H9 (cell line): ENCODE measurements around the gene HDGFL1. TPM values are rescaled to one million over a fixed set of nuclear protein-coding genes. Genes with fewer than 3 reads are reported as not detected.

ENCODE experiments used
- DNase-seq: peaks from one replicate; pipeline ENCODE4 v3.0.0-alpha.2; 2017
- H2AFZ ChIP-seq: one replicate; pipeline ENCODE4 v1.6.1; 2013; ENCODE audit warnings: mild to moderate bottlenecking, low read length, control low read depth, moderate library complexity
- H2AK5ac ChIP-seq: 2 replicates; pipeline ENCODE4 v1.6.1; 2013; ENCODE audit warnings: low read length, control low read depth, mixed read lengths; ENCODE audit not compliant: insufficient read length
- H2BK120ac ChIP-seq: one replicate; pipeline ENCODE4 v1.6.1; 2013; ENCODE audit warnings: low read depth, mild to moderate bottlenecking, low read length, control low read depth, inconsistent platforms; ENCODE audit not compliant: poor library complexity, severe bottlenecking
- H2BK12ac ChIP-seq: 2 replicates; pipeline ENCODE4 v1.6.1; 2013; ENCODE audit warnings: low read length, control low read depth, mixed read lengths, low read depth; ENCODE audit not compliant: insufficient read length
- H2BK15ac ChIP-seq: 2 replicates; pipeline ENCODE4 v1.6.1; 2013; ENCODE audit warnings: low read depth, low read length, control low read depth
- H2BK20ac ChIP-seq: one replicate; pipeline ENCODE4 v1.6.1; 2013; ENCODE audit warnings: low read depth, mild to moderate bottlenecking, low read length, control low read depth, inconsistent platforms; ENCODE audit not compliant: poor library complexity, severe bottlenecking
- H2BK5ac ChIP-seq: 2 replicates; pipeline ENCODE4 v1.6.1; 2013; ENCODE audit warnings: low read length, control low read depth, mixed read lengths; ENCODE audit not compliant: insufficient read length
- H3K14ac ChIP-seq: 2 replicates; pipeline ENCODE4 v1.6.1; 2013; ENCODE audit warnings: low read length, control low read depth; ENCODE audit not compliant: insufficient read depth
- H3K18ac ChIP-seq: 2 replicates; pipeline ENCODE4 v1.6.1; 2013; ENCODE audit warnings: low read depth, mild to moderate bottlenecking, mixed read lengths, low read length, control low read depth; ENCODE audit not compliant: insufficient read length
- H3K23ac ChIP-seq: 2 replicates; pipeline ENCODE4 v1.6.1; 2013; ENCODE audit warnings: low read length, control low read depth, mixed read lengths, low read depth; ENCODE audit not compliant: insufficient read length
- H3K23me2 ChIP-seq: 2 replicates; pipeline ENCODE4 v1.6.1; 2013; ENCODE audit warnings: low read depth, mild to moderate bottlenecking, mixed read lengths, low read length, control low read depth; ENCODE audit not compliant: insufficient read length, poor library complexity, severe bottlenecking
- H3K27ac ChIP-seq: 2 replicates; pipeline ENCODE4 v1.5.1; 2013; ENCODE audit warnings: low read length, control low read depth, mixed read lengths, low read depth; ENCODE audit not compliant: insufficient read length
- H3K27me3 ChIP-seq: 2 replicates; pipeline ENCODE4 v1.6.1; 2013; ENCODE audit warnings: low read length, control low read depth, inconsistent platforms; ENCODE audit not compliant: insufficient read depth
- H3K4ac ChIP-seq: 2 replicates; pipeline ENCODE4 v1.6.1; 2013; ENCODE audit warnings: low read depth, mild to moderate bottlenecking, control low read depth, inconsistent platforms, low read length, moderate library complexity
- H3K4me1 ChIP-seq: 2 replicates; pipeline ENCODE4 v1.6.1; 2013; ENCODE audit warnings: low read length, control low read depth, inconsistent platforms; ENCODE audit not compliant: insufficient read depth
- H3K4me2 ChIP-seq: 2 replicates; pipeline ENCODE4 v1.6.1; 2013; ENCODE audit warnings: low read length, control low read depth, mixed read lengths; ENCODE audit not compliant: insufficient read length, insufficient read depth
- H3K56ac ChIP-seq: 2 replicates; pipeline ENCODE4 v1.6.1; 2013; ENCODE audit warnings: low read depth, mild to moderate bottlenecking, mixed read lengths, low read length, control low read depth; ENCODE audit not compliant: insufficient read length
- H3K79me1 ChIP-seq: 2 replicates; pipeline ENCODE4 v1.6.1; 2013; ENCODE audit warnings: low read depth, mild to moderate bottlenecking, moderate library complexity, low read length, control low read depth, inconsistent platforms; ENCODE audit not compliant: insufficient read depth, poor library complexity, severe bottlenecking
- H3K79me2 ChIP-seq: 2 replicates; pipeline ENCODE4 v1.6.1; 2013; ENCODE audit warnings: low read length, control low read depth, inconsistent platforms; ENCODE audit not compliant: insufficient read depth
- H3K9ac ChIP-seq: 2 replicates; pipeline ENCODE4 v1.6.1; 2013; ENCODE audit warnings: low read length, control low read depth, mixed read lengths; ENCODE audit not compliant: insufficient read length; ENCODE audit errors: extremely low read depth
- H3K9me3 ChIP-seq: one replicate; pipeline ENCODE4 v1.6.1; 2013; ENCODE audit warnings: low read depth, low read length, inconsistent platforms; ENCODE audit not compliant: control insufficient read depth
- H3T11ph ChIP-seq: one replicate; pipeline ENCODE4 v1.6.1; 2013; ENCODE audit warnings: mild to moderate bottlenecking, low read length, control low read depth, inconsistent platforms
- H4K20me1 ChIP-seq: one replicate; pipeline ENCODE4 v1.6.1; 2013; ENCODE audit not compliant: control insufficient read depth, insufficient read length, insufficient read depth
- H4K5ac ChIP-seq: 2 replicates; pipeline ENCODE4 v1.6.1; 2013; ENCODE audit warnings: low read depth, mild to moderate bottlenecking, mixed read lengths, low read length, control low read depth; ENCODE audit not compliant: insufficient read length
- H4K8ac ChIP-seq: replicated peaks from 2 replicates; pipeline ENCODE4 v1.6.1; 2013; ENCODE audit warnings: low read length, control low read depth, mixed read lengths, low read depth; ENCODE audit not compliant: insufficient read length
- H4K91ac ChIP-seq: 2 replicates; pipeline ENCODE4 v1.6.1; 2013; ENCODE audit warnings: low read depth, mild to moderate bottlenecking, moderate library complexity, mixed read lengths, low read length, control low read depth; ENCODE audit not compliant: insufficient read length
- H3K27ac Mint-ChIP-seq, 3 experiments: 2 replicates in 2 of 3; 3 replicates in 1 of 3; pipeline ENCODE4 v1.8.0; 2020 to 2021; ENCODE audit warnings: mixed read lengths in 3 of 3, mild to moderate bottlenecking in 1 of 3, moderate library complexity in 1 of 3
- H3K27me3 Mint-ChIP-seq: 2 replicates; pipeline ENCODE4 v1.8.0; 2021; ENCODE audit warnings: low read depth, mild to moderate bottlenecking, moderate library complexity, mixed read lengths
- H3K36me3 Mint-ChIP-seq, 3 experiments: 2 replicates in 2 of 3; 3 replicates in 1 of 3; pipeline ENCODE4 v1.8.0; 2020 to 2021; ENCODE audit warnings: low read depth in 3 of 3, mixed read lengths in 3 of 3; ENCODE audit not compliant: insufficient read depth in 1 of 3
- H3K4me1 Mint-ChIP-seq, 2 experiments: 2 replicates each; pipeline ENCODE4 v1.8.0; 2020; ENCODE audit warnings: mixed read lengths in 2 of 2
- H3K4me3 Mint-ChIP-seq, 2 experiments: 2 replicates in 1 of 2; 3 replicates in 1 of 2; pipeline ENCODE4 v1.8.0; 2020 to 2021; ENCODE audit warnings: mild to moderate bottlenecking in 2 of 2, mixed read lengths in 2 of 2, moderate library complexity in 1 of 2
- H3K9me3 Mint-ChIP-seq, 2 experiments: 2 replicates in 1 of 2; 3 replicates in 1 of 2; pipeline ENCODE4 v1.8.0; 2020; ENCODE audit warnings: mild to moderate bottlenecking in 2 of 2, mixed read lengths in 2 of 2, moderate library complexity in 1 of 2
- WGBS: extraction: QIAGEN DNeasy Blood & Tissue Kit; methylation state at CpG from one replicate; pipeline ENCODE4 v1.1.7; 2013; ENCODE audit warnings: missing lambda C conversion rate, low lambda C conversion rate, mixed read lengths; ENCODE audit not compliant: insufficient read length; ENCODE audit errors: extremely low coverage; 5-methylcytosine and 5-hydroxymethylcytosine counted together
- total RNA-seq: library from RNA; stranded (reverse); gene quantifications from 2 replicates; pipeline ENCODE4 v1.2.1, GENCODE V29; 2021
- TF ChIP-seq, protein P1 (sequence below): fragments of 200-600 bp; sonication (generic); conservative IDR thresholded peaks from 3 replicates; pipeline ENCODE4 v1.8.0; 2021; ENCODE audit warnings: antibody characterized with exemption, mild to moderate bottlenecking

HDGFL1 gene
- total RNA-seq, 1 experiment from 2014 or later, result not detected

DNA sequence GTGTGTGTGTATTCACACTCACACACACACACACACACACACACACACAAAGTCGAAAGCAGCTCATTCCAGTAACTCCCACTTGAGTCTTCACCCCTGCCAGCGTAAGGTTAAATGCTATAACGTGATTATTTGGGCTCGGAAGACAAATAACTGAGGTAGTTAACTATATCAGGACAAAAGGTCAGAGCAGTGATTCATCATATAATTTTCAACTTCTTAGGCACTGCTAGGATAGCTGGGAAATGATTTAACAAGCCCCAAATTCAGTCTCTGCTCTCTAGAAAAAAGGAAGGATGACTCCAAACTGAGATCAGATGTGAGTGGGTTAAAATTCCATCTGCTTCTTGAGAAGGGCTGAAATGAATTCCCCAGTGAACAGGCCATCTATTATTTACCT is 30.7 kb downstream of the HDGFL1 start:
- peaks cover 0 to 2% of the 10 kb centered on the region in 2 experiments; a peak in 1 of 4 replicates for H3K4me1 Mint-ChIP-seq
- Histone ChIP-seq H3K27me3 (no peaks in the 10 kb centered on the region), H2BK20ac (no peak overlapping the region), H2BK120ac (no peak overlapping the region), H3K18ac (no peak overlapping the region), H3K23me2 (no peaks in the 10 kb centered on the region), H3T11ph (no peak overlapping the region), H3K4me1 (no peaks in the 10 kb centered on the region), H3K9me3 (no peaks in the 10 kb centered on the region), H3K79me2 (no peaks in the 10 kb centered on the region), H3K9ac (no peak overlapping the region), H4K91ac (no peak overlapping the region), H2BK12ac (no peak overlapping the region), H3K4me2 (no peak overlapping the region), H3K14ac (no peak overlapping the region), H3K56ac (no peak overlapping the region), H2BK15ac (no peak overlapping the region), H3K79me1 (no peaks in the 10 kb centered on the region), H4K8ac (no peak overlapping the region), H2AFZ (no peak overlapping the region), H3K4ac (no peak overlapping the region), H4K20me1 (no peaks in the 10 kb centered on the region), H4K5ac (no peak overlapping the region), H3K27ac (no peak overlapping the region), H3K23ac (no peak overlapping the region), H2BK5ac (no peak overlapping the region), H2AK5ac (no peak overlapping the region)
- TF ChIP-seq, protein P1, sequence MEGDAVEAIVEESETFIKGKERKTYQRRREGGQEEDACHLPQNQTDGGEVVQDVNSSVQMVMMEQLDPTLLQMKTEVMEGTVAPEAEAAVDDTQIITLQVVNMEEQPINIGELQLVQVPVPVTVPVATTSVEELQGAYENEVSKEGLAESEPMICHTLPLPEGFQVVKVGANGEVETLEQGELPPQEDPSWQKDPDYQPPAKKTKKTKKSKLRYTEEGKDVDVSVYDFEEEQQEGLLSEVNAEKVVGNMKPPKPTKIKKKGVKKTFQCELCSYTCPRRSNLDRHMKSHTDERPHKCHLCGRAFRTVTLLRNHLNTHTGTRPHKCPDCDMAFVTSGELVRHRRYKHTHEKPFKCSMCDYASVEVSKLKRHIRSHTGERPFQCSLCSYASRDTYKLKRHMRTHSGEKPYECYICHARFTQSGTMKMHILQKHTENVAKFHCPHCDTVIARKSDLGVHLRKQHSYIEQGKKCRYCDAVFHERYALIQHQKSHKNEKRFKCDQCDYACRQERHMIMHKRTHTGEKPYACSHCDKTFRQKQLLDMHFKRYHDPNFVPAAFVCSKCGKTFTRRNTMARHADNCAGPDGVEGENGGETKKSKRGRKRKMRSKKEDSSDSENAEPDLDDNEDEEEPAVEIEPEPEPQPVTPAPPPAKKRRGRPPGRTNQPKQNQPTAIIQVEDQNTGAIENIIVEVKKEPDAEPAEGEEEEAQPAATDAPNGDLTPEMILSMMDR, result no peak
- H3K9me3 Mint-ChIP-seq, result peaks cover 3 to 9% of the 10 kb centered on the region in 2 experiments; a peak in 4 of 5 replicates
- no CpG with 5 or more reads among the region's 4 CpGs for WGBS
- H3K4me3 Mint-ChIP-seq, result no peak overlapping the region
- H3K27ac Mint-ChIP-seq, result no peak overlapping the region
- no peak for DNase-seq
- peaks cover 0 to 18% (median 4%) of the 10 kb centered on the region in 3 experiments; a peak in 5 of 7 replicates for H3K36me3 Mint-ChIP-seq
- no peaks in the 10 kb centered on the region for H3K27me3 Mint-ChIP-seq
